ENCODE data around the gene LRCH4.

DNA sequence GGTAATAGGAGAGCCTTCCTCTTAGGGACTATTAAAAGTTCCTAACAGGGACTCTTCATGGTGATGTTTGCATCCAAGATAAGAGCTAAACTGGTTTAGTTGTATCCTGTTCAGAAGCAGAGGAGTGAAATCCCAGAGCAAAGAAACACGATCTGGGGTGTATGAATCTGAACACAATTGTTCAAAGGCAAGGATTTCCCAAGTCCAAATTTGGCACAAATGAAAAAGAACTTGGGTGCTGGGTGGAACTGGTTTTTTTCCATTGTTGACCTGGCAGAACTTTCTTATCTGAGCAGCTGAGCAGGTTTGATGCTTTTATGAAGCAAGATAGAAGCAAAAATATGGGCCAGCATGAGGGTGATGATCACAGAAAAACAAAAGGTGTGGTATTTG lies 41.0 kb downstream of the LRCH4 start:
- TF ChIP-seq, protein P1, sequence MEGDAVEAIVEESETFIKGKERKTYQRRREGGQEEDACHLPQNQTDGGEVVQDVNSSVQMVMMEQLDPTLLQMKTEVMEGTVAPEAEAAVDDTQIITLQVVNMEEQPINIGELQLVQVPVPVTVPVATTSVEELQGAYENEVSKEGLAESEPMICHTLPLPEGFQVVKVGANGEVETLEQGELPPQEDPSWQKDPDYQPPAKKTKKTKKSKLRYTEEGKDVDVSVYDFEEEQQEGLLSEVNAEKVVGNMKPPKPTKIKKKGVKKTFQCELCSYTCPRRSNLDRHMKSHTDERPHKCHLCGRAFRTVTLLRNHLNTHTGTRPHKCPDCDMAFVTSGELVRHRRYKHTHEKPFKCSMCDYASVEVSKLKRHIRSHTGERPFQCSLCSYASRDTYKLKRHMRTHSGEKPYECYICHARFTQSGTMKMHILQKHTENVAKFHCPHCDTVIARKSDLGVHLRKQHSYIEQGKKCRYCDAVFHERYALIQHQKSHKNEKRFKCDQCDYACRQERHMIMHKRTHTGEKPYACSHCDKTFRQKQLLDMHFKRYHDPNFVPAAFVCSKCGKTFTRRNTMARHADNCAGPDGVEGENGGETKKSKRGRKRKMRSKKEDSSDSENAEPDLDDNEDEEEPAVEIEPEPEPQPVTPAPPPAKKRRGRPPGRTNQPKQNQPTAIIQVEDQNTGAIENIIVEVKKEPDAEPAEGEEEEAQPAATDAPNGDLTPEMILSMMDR (conservative IDR thresholded peaks at IDR 0.05; ENCODE audit: low read length): no peak
- TF ChIP-seq EZH2phosphoT487 (IDR thresholded peaks at IDR 0.05; ENCODE audit: borderline replicate concordance, low read depth, low read length): no peak
